RWPE2 (cell line): ENCODE measurements around the gene FNBP1L.

ENCODE experiments used
- ATAC-seq: fragments of 200-7000 bp; cut with Tn5 transposase; 3 replicates; pipeline ENCODE4 v1.9.1; 2021; ENCODE audit warnings: low read depth
- DNase-seq: peaks from one replicate; pipeline ENCODE4 v3.0.0-alpha.2; 2020; ENCODE audit warnings: low spot score
- H3K27ac ChIP-seq: fragments of 450-650 bp; 2 replicates; pipeline ENCODE4 v1.5.1; 2017; ENCODE audit warnings: mild to moderate bottlenecking; ENCODE audit not compliant: poor library complexity, severe bottlenecking
- H3K27me3 ChIP-seq: fragments of 250-450 bp; sonication (Bioruptor Pico); 2 replicates; pipeline ENCODE4 v1.5.1; 2021; ENCODE audit warnings: mild to moderate bottlenecking, moderate library complexity; ENCODE audit not compliant: insufficient read depth, poor library complexity, severe bottlenecking
- H3K36me3 ChIP-seq: fragments of 250-450 bp; sonication (Bioruptor Pico); 2 replicates; pipeline ENCODE4 v1.5.1; 2020; ENCODE audit warnings: low read depth, mild to moderate bottlenecking, moderate library complexity
- H3K4me1 ChIP-seq: fragments of 250-450 bp; sonication (Bioruptor Pico); 2 replicates; pipeline ENCODE4 v1.5.1; 2021; ENCODE audit warnings: mild to moderate bottlenecking, moderate library complexity; ENCODE audit not compliant: insufficient read depth, poor library complexity, severe bottlenecking
- H3K4me3 ChIP-seq: fragments of 250-450 bp; sonication (Bioruptor Pico); 2 replicates; pipeline ENCODE4 v1.5.1; 2021; ENCODE audit warnings: mild to moderate bottlenecking, moderate library complexity; ENCODE audit not compliant: severe bottlenecking
- H3K9me3 ChIP-seq: fragments of 250-450 bp; sonication (Bioruptor Pico); 2 replicates; pipeline ENCODE4 v1.5.1; 2021; ENCODE audit warnings: mild to moderate bottlenecking, moderate library complexity; ENCODE audit not compliant: severe bottlenecking
- CTCF ChIP-seq: fragments of 450-650 bp; IDR thresholded peaks from one replicate; pipeline ENCODE4 v1.5.1; 2017; ENCODE audit warnings: mild to moderate bottlenecking, moderate library complexity; ENCODE audit not compliant: poor library complexity, severe bottlenecking

Gene FNBP1L

GRCh38 chr1:93578433-93578830 is 130.5 kb downstream of the FNBP1L start:
- H3K4me1 ChIP-seq: no peaks in the 10 kb centered on the region
- no peak for ATAC-seq
- no peak overlapping the region for H3K4me3 ChIP-seq
- H3K9me3 ChIP-seq: no peaks in the 10 kb centered on the region
- no peak overlapping the region for H3K27ac ChIP-seq
- DNase-seq: no peak
- peaks cover 99% of the 10 kb centered on the region for H3K36me3 ChIP-seq
- H3K27me3 ChIP-seq: no peaks in the 10 kb centered on the region
- no peak for TF ChIP-seq CTCF

- H3K27ac ChIP-seq: peak overlapping the region; percentile 39
- 0 out of 3 replicates have a peak, but pooled peaks have one; percentile 3 for ATAC-seq
Measured at GRCh38 chr1:93578911-93579825, 131.2 kb downstream of the FNBP1L start.

DNA sequence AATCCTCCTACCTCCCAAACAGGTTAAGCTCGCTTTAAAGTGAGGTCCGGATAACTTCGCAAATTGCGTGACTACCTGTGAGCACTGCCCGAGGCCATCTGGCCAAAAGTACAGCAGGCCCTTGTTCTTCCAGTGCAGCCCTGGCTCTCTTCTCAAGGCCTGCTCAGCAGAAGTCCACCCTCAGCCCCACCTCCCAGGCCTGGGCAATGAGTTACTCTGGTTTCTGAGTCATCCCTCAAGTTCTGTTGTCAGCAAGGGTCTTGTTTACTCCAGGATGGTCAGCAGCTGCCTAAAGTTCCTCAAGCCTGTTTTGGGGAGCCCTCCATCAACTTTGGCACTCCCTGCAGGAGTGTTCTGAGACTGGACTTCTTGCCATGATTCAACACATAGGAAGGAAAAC is 132.0 kb downstream of the FNBP1L start:
- no peaks in the 10 kb centered on the region for H3K27me3 ChIP-seq
- TF ChIP-seq CTCF: no peak
- no peaks in the 10 kb centered on the region for H3K9me3 ChIP-seq
- H3K4me1 ChIP-seq: peaks cover 2% of the 10 kb centered on the region
- H3K4me3 ChIP-seq: no peak overlapping the region
- peaks cover 100% of the 10 kb centered on the region for H3K36me3 ChIP-seq
- ATAC-seq (peak; percentile 45), DNase-seq (no peak)
- peak overlapping the region; percentile 39 for H3K27ac ChIP-seq

More at GRCh38 chr1:93578911-93579825, 131.2 kb downstream of the FNBP1L start:
- Histone ChIP-seq H3K4me1 (no peaks in the 10 kb centered on the region), H3K27me3 (no peaks in the 10 kb centered on the region), H3K9me3 (no peaks in the 10 kb centered on the region), H3K36me3 (peaks cover 100% of the 10 kb centered on the region), H3K4me3 (no peak overlapping the region)
- TF ChIP-seq CTCF: no peak
- no peak for DNase-seq

DNA sequence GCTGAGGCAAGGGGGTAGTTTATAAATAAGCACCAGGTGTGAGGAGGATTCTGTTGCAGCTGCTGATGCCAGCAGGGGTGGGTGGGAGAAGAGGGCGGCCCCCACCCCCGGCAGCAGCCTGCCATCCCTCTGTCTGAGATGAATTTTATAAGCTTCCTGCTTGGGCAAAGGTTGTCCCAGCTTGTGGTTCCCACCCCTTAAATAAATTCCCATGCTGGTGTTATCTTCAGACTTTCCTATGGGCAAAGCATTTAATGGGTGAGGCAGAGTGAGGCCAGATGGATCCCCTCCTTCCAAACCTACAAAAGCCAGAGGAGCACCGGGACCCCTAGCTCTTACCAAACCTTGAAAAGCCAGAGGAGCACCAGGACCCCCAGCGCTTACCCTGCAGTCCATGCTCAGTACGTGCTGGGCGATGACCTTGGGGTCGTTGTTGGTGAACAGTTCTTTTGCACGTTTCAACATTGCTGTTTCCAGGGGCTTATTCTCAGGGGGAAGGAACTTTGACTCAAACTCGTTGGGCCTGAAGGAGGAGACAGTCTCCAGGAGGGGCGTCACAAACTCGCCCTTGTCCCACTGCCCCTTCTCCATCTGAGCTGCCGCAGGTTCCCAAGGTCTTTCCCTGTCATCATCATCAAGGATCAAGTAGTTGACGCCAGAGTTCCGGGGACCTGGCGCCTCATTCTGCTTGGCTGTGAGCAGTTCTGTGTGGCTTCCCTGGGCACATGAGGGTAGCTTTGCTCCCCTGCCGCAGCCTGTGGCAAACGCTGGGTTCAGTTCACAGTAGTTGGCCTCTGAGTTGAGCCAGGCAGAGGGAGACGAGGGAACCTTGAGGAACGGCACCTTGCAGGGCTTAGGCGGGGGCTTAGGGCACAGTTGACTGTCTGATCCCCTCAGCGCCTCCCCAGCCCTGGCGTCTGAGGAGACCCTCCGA is 134.3 kb downstream of the FNBP1L start:
- peaks cover 100% of the 10 kb centered on the region for H3K36me3 ChIP-seq
- peak overlapping the region; percentile 61 for H3K27ac ChIP-seq
- H3K4me1 ChIP-seq: peaks cover 22% of the 10 kb centered on the region

More for the DNA sequence above, 134.3 kb downstream of the FNBP1L start:
- Histone ChIP-seq H3K27me3 (no peaks in the 10 kb centered on the region), H3K4me3 (no peak overlapping the region), H3K9me3 (no peaks in the 10 kb centered on the region)
- DNase-seq: no peak
- no peak for TF ChIP-seq CTCF
- ATAC-seq: no peak
